Right lobe of liver (tissue), 4 donors: ENCODE measurements around the gene ZNF578.

Experiments used
- POLR2A ChIP-seq: fragments of 450-650 bp; IDR thresholded peaks from one replicate; pipeline ENCODE4 v1.6.1; 2017; ENCODE audit warnings: antibody characterized with exemption, mild to moderate bottlenecking
- TF ChIP-seq, protein P1 (sequence below), 4 donors: fragments of 200-600 bp in 3 of 4; fragments of 450-650 bp in 1 of 4; IDR thresholded peaks; one replicate each; pipeline versions ENCODE4 v1.5.1 to v1.8.0; 2016 to 2022; ENCODE audit warnings: antibody characterized with exemption in 4 of 4, mild to moderate bottlenecking in 2 of 4
- donor health status: DM: no; HTN: no; CAD: no.
- donor health status: DM: no; HTN: no; CAD: no.
- donor health status: DM: no; HTN: yes; CAD: no.

DNA sequence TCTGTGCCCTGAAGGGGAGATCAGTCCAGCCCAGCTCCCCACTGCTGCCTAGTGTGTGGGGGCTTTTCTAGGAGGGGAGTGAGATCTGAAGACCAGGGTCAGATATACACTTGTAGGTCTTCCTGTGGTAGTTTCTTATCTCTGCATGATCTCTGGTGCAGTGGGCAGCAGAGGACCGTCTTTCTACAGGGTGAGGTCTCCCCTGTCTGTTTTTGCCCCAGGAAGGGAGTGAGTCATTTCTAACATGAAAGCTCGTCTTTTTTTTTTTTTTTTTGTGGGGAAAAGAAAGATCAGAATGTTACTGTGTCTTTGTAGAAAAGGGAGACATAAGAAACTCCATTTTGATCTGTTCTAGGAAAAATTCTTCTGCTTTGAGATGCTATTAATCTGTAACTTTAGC lies 65.3 kb downstream of the ZNF578 start:
- TF ChIP-seq, protein P1, sequence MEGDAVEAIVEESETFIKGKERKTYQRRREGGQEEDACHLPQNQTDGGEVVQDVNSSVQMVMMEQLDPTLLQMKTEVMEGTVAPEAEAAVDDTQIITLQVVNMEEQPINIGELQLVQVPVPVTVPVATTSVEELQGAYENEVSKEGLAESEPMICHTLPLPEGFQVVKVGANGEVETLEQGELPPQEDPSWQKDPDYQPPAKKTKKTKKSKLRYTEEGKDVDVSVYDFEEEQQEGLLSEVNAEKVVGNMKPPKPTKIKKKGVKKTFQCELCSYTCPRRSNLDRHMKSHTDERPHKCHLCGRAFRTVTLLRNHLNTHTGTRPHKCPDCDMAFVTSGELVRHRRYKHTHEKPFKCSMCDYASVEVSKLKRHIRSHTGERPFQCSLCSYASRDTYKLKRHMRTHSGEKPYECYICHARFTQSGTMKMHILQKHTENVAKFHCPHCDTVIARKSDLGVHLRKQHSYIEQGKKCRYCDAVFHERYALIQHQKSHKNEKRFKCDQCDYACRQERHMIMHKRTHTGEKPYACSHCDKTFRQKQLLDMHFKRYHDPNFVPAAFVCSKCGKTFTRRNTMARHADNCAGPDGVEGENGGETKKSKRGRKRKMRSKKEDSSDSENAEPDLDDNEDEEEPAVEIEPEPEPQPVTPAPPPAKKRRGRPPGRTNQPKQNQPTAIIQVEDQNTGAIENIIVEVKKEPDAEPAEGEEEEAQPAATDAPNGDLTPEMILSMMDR (IDR thresholded peaks at IDR 0.05), result no peak
- no peak for TF ChIP-seq POLR2A
